Keratinocyte (primary cell): ENCODE results near the gene STX18.

Experiments used
- CTCF ChIP-seq, 3 experiments: IDR thresholded peaks in 1 of 3; conservative IDR thresholded peaks in 1 of 3; optimal IDR thresholded peaks in 1 of 3; 2 replicates in 2 of 3; 3 replicates in 1 of 3; pipeline versions ENCODE3 to v1.5.1; 2011; ENCODE audit warnings: low read length in 3 of 3, mild to moderate bottlenecking in 3 of 3, moderate library complexity in 2 of 3, control low read depth in 1 of 3, inconsistent platforms in 1 of 3; ENCODE audit not compliant: insufficient read depth in 2 of 3; ENCODE audit errors: extremely low read depth in 1 of 3
- EZH2 ChIP-seq: IDR thresholded peaks from one replicate; pipeline ENCODE4 v1.6.1; 2012; ENCODE audit warnings: inconsistent platforms, mild to moderate bottlenecking, low read length, moderate library complexity

GRCh38 chr4:4425696-4426095 is 116.2 kb downstream of the STX18 start:
- TF ChIP-seq CTCF (optimal IDR thresholded peaks at IDR 0.05 in 1 of 3, IDR thresholded peaks at IDR 0.05 in 1 of 3, conservative IDR thresholded peaks at IDR 0.05 in 1 of 3; ENCODE audit: extremely low read depth in 1 of 3, insufficient read depth in 2 of 3, low read length in 3 of 3) (no peak), EZH2 (no peak)
